ENCODE measurements around the gene DNM3.

DNA sequence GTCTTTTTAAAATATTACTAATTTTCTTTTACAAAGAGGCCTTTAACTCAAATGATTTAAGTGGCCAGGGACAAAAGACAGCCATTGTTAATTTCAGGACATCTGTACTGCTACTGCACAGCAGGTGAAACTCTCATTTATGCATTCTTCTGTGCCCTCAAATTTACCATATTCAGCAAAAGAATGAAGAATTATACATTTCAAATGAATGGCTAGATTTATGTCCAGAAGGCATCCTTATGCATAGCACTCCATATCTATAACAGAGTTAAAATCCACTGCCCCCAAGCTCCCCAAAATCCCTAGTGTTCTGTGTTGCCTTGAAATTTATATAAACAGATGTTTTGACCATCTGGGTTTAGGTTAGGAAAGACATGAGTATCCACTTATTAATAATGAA, 202.6 kb downstream of the DNM3 start:
- TF ChIP-seq ZNF8 (CRISPR knock-in tag; IDR thresholded peaks at IDR 0.05) (no peak), ZNF70 (CRISPR knock-in tag; IDR thresholded peaks at IDR 0.05) (no peak), OSR1 (CRISPR knock-in tag; IDR thresholded peaks at IDR 0.05) (no peak), PATZ1 (CRISPR knock-in tag; IDR thresholded peaks at IDR 0.05; ENCODE audit: borderline replicate concordance) (no peak), SNAI2 (CRISPR knock-in tag; IDR thresholded peaks at IDR 0.05) (no peak), PPARA (CRISPR knock-in tag; IDR thresholded peaks at IDR 0.05; ENCODE audit: borderline replicate concordance) (no peak), ZNF565 (CRISPR knock-in tag; conservative IDR thresholded peaks at IDR 0.05; ENCODE audit: low read depth) (no peak), BACH2 (CRISPR knock-in tag; IDR thresholded peaks at IDR 0.05; ENCODE audit: borderline replicate concordance) (no peak), TSHZ2 (CRISPR knock-in tag; IDR thresholded peaks at IDR 0.05) (no peak)

Measured in SK-N-SH treated with all-trans-retinoic acid at 6 μM for 48 hours (cell line).